Cardiac septum (tissue), 1 donor: ENCODE measurements around the gene ECE1. TPM values are rescaled to one million over a fixed set of nuclear protein-coding genes. Genes with fewer than 3 reads are reported as not detected.
A peak's percentile ranks its signal among the peaks of the same experiment; 100 is the strongest.

Experiments used
- DNase-seq: peaks from one replicate; pipeline ENCODE4 v3.0.0-alpha.2; 2020; ENCODE audit warnings: low spot score
- intact Hi-C: fragments of 100-400 bp; cut with DNase I; formaldehyde crosslinking; loops from one replicate; pipeline ENCODE4 v1.14.0; 2022
- total RNA-seq: library from RNA; stranded (reverse); fragmentation: NEBNext Ultra II Directional; extraction: Animal tissue kit (Norgen Biotek cat#: 25700); gene quantifications from one replicate; pipeline ENCODE4 v1.2.1, GENCODE V29; 2021
- donor health status: DM: no; HTN: no; CAD: no.

Gene ECE1
- total RNA-seq, 1 donor from 2014 or later, result 55.8 TPM

DNA sequence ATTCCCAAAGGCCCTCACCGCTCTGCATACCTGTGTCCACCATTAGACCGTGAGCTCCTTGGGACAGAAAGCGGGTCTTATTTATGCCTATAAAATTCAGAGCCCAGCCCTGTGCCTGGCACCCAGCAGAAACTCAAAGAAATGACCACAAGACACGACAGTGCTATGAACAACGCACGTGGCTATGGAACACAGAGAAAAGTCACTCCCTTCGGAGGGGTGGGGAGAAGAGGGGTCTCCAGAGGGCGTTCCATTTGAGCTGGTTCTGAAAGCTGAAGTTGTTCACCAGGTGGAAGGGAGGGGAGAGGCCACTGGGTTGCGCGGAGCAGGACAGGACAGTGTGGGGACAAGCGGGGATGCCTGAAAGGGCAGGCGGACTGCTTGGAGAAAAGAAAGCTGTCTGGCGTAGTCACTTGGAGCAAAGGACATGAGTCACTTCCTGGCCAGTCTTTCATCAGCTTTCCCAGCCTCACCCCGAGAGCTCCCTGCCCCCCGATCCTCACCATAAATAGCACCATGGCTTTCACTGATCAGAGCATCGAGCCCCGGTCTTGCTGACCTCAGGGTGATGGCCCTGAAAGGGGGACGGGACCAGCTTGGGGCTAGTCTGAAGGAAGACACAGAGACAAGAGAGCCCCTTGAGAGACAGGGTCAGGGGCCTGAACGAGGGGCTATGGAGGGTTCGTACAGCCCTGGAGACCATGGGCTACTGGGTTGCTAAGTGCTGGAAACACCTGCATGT, 28.5 kb downstream of the ECE1 start:
- peak; percentile 92 for DNase-seq
- intact Hi-C loops, result loop anchor here (2.0 to 5.0 kb wide), 2 partner anchors 83 to 326 kb away; no protein-coding TSS in a partner anchor

- intact Hi-C loops, result loop anchor here (5.0 kb wide), 1 partner anchor 327 kb away; no protein-coding TSS in a partner anchor
- no peak for DNase-seq
These were observed 29.7 kb downstream of the ECE1 start for GRCh38 chr1:21260405-21261125.

DNA sequence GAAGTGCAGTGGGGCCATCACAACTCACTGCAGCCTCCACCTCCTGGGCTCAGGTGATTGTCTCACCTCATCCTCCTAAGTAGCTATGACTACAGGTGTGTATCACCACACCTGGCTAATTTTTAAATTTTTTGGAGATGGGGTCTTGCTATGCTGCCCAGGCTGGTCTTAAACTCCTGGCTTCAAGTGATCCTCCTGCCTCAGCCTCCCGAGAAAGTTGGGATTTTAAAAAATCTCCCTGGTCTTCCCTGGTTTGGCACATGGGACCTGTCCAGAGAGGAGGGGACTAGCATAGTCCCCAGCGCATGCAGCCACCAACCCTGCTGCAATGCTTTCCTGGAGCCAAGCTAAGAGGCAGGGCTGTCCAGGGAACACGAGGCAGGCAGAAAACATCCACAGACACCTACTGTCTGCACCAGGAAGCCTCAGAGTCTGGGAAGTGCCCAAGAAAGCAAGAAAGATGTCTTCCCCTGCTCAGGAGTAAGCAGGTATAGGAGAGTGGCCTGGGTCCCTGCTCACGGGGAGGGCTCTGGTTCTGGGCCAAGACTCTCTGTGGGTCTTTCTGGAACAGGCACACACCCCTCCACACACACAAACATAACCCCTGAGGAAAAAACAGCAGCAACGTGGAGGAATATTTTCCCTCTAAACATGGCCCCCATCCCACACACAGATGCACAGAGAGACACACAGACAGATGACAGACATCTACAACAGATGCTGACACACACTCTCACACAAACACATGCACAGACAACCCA, 30.8 kb downstream of the ECE1 start:
- no peak for DNase-seq
- intact Hi-C loops, result loop anchor here (5.0 kb wide), 1 partner anchor 328 kb away; no protein-coding TSS in a partner anchor

DNA sequence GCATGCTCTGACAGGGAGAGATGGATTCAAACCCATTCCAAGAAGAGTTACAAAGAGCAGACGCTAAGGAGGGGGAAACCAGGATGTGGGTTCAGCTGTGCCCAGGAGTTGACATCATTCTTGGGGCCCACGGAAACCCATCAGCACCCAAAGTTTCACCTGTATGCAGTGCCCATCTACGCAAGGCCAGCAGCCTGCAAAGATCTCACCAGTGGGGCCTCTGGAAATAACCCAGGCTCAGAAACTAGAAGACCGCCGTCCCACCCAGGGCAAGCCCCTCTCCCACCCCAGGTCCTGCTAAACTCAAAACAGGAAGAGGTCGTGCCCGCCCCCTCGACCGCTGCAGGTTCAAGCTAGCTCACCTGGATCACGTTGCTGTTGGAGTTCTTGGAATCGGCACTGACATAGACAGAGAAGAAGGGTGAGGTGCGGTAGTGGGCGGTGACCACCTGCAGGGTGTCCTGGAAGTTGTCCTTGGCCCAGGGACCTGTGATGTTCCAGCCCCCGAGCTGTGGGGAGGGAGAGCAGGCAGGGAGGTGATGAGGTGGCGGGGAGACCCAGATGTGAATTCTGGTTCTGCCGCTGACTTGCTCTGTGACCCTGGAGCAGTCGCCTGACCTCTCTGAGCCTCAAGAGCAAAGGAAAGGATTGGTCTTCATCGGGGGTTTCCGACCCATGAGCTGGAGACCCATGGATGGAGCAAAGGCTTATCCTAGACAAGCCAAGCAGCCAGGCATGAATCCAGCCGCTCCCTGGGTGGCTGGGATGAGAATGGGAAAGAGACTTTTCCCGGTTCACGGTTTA, 31.7 kb downstream of the ECE1 start:
- intact Hi-C loops, result no loop called here
- DNase-seq, result no peak

- DNase-seq, result no peak
- intact Hi-C loops, result no loop called here
These were observed 32.7 kb downstream of the ECE1 start for GRCh38 chr1:21257431-21258135.

GRCh38 chr1:21256776-21257175, 33.5 kb downstream of the ECE1 start:
- no peak for DNase-seq
- intact Hi-C loops, result no loop called here

DNA sequence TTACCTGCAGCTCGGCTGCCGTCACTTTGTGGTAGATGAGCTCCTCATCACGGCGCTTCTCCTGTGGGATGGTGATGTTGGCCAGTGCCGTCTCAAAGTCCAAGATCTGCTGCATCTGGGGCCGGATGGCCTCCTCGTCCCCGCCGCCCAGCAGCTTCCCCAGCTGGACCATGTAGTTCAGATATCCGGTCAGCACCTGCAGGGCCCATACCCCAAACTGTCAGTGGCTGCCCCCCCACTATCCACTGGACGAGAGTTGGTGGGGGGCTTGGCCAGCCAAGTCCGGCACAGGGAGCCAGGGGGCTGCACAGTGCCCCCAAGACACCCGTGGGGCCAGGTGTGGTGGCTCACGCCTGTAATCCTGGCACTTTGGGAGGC, 34.3 kb downstream of the ECE1 start:
- intact Hi-C loops, result loop anchor here (1.0 kb wide), 2 partner anchors 78 to 112 kb away; no protein-coding TSS in a partner anchor
- DNase-seq, result no peak

DNA sequence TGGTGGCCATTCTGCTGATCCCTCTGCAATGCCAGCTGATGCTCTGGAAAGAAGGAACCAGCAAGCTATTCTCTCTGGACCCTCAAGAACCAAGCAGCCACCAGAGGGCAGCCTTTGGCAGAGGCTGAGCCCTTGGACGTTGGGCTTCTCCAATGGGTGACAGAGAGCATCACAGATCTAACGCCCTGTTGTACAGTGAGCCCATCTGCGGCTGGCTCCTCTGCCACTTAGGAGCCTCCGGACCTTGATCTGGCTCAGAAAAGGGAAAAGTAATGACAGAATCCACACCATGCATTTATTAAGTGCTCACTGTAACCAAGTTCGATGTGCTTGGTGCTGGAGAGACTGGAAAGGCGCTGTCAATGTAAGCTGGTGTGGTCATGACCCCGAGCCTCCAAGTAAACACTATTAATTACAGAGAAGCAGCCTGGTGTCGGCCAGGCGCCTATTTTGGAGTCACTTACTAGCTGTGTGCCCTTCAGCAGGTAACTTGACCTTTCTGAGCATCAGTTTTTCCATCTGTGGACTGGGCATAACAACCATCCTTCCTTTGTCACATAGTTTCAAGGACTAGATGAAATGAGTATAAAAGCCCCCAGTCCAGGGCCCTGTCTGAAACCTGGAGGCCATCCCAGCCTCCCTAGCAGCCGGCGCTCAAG, 34.9 kb downstream of the ECE1 start:
- peak; percentile 94 for DNase-seq
- intact Hi-C loops, result loop anchor here (1.0 kb wide), 2 partner anchors 79 to 113 kb away; no protein-coding TSS in a partner anchor

DNA sequence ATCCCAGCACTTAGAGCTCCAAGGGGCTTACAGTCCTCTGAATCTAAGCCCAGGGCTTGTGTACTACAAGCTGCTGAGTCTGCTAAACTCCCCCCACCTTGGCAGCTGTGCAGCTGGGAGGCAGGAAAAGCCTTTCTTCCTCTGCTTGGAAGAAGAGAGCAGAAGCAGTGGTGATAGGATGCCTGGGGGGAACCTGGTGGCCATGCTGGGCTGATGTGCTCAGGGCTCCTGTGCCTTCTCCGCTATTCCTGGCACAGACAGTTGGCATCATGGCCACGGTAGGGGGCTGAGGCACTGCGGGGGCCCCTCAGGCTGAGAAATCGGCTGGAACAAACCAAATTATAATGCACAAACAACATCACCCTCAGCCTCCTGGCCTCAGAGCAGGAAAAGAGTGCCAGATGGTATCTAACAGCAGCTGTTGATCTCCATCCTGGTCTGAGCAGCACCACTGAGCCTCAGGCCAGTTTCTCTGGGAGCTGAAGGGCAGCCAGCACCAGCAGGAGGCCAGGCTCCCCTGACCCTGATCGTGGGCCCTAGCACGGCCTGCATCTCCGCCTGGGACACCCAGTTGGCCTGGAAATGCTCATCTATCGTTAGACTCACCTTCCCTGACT, 35.8 kb downstream of the ECE1 start:
- no peak for DNase-seq
- intact Hi-C loops, result loop anchor here (5.0 kb wide), 1 partner anchor 48 kb away; no protein-coding TSS in a partner anchor

GRCh38 chr1:21251773-21252471, 38.3 kb downstream of the ECE1 start:
- DNase-seq, result no peak
- intact Hi-C loops, result loop anchor here (5.0 kb wide), 1 partner anchor 50 kb away; no protein-coding TSS in a partner anchor

DNA sequence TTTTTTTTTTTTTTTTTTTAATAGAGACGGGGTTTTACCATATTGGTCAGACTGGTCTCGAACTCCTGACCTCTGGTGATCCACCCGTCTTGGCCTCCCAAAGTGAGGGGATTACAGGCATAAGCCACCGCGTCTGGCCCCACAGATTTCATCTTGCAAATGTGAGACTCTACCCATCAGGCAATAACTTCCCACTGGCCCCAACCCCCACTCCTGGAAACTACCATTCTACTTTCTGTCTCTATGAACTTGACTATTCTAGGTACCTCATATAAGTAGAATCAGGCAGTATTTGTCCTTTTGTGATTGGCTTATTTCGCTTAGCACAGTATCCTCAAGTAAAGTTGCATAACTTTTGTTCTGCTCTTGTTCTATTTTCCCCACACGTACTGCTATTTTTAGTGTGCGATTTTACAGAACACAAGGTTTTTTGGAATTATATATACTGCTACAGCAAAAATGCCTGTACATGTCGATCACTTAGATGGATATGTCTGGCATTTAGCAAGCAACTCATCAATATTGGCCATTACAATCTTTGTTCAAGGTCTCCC, 40.2 kb downstream of the ECE1 start:
- DNase-seq, result no peak
- intact Hi-C loops, result loop anchor here (5.0 to 10.0 kb wide), 2 partner anchors 52 to 535 kb away; partner anchors contain the start of gene USP48

DNA sequence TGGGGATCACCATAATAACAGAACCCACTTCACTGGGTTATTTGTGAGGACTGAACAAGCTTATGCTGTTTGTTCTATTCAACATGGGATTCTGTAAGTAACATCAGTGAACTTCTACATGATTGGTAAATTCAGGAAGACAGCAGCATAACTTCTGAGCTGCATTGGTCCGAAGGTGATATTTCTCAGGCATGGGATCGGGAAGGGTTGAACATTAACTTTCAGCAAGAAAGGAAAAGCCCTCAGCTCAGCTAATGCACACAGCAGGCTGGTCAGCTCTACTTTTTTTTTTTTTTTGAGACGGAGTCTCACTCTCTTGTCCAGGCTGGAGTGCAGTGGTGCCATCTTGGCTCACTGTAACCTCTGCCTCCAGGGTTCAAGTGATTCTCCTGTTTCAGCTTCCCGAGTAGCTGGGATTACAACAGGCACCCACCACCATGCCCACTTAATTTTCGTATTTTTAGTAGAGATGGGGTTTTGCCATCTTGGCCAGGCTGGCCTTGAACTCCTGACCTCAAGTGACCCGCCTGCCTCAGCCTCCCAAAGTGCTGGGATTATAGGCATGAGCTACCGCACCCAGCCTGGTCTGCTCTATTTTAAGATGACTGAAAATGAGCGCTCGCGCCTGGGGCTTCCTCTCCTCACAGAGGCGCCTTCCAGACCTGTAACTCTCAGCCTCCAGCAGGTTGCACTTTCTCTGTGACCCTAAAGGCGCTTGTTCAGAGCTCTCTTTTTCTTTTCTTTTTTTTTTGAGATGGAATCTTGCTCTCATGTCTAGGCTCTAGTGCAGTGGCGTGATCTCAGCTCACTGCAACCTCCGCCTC, 42.2 kb downstream of the ECE1 start:
- intact Hi-C loops, result loop anchor here (10.0 kb wide), 1 partner anchor 537 kb away; the partner anchor contains the start of gene USP48
- no peak for DNase-seq

DNA sequence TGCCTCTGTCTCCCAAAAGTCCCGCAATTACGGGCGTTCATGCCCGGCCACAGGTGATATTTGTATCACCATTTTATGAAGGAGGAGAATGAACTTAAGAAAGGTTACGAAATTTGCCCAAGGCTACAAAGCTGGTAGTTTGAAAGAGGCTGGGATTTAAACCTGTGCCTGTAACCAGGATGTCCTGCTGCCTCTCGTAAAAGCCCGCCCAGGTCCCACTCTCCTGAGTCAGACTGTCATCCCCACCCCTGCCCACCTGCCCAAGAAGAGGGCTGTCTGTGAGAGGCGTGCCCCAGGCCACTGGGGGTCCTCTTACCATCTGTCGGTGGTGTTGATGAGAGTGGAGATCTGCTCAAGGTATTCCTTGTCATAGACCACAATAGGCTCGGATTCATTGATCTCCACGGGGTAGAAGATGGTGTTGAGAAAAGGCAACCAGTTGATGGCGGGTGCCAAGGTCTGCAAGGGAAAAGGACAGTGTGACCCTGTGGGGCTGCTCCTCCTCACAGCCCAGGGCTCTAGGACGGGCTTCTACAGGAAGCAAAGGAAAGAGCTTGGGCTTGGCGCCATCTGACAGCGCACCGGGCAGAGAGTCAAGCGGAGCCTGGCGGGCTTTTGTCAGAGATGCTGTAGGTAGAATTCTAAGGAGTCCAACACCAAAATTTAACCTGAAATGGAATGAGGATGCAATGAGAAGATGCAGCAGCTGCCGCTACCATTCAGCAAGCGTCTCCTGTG, 43.2 kb downstream of the ECE1 start:
- intact Hi-C loops, result loop anchor here (10.0 kb wide), 1 partner anchor 538 kb away; the partner anchor contains the start of gene USP48
- no peak for DNase-seq

DNA sequence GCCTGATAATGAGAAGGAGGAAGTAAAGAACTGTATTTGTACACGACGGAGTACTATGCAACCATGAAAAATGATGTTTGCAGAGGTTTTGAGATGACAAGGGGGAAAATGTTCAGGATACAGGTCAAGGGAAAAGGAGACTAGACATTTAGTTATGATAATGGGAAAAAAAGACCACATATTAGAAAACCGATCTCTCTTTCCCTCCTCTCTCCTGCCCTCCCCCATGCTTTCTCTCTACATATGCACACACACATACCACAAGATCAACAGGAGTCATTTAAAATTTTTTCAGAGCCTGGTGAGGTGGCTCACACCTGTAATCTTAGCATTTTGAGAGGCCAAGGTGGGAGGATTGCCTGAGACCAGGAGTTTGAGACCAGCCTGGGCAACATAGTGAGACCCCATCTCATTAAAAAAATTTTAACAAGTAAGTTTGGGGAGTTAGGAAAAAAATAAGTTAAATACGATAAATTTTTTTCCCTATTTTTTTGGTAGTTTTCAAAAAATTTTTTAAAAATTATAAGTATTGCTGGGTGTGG, 44.5 kb downstream of the ECE1 start:
- intact Hi-C loops, result loop anchor here (10.0 kb wide), 1 partner anchor 539 kb away; the partner anchor contains the start of gene USP48
- DNase-seq, result no peak
